ENCODE results near the gene PLAC1. TPM values are rescaled to one million over a fixed set of nuclear protein-coding genes. Genes with fewer than 3 reads are reported as not detected.

PLAC1 gene
- polyA plus RNA-seq, 1 experiment = 0.43 TPM

- CTCF ChIA-PET = interaction anchor here (1.0 to 2.2 kb wide), 3 partner anchors 37 to 125 kb away, joined by 3 to 6 read pairs (median 4); no protein-coding TSS in a partner anchor
These were observed 29.6 kb downstream of the PLAC1 start for GRCh38 chrX:134628663-134629062.

DNA sequence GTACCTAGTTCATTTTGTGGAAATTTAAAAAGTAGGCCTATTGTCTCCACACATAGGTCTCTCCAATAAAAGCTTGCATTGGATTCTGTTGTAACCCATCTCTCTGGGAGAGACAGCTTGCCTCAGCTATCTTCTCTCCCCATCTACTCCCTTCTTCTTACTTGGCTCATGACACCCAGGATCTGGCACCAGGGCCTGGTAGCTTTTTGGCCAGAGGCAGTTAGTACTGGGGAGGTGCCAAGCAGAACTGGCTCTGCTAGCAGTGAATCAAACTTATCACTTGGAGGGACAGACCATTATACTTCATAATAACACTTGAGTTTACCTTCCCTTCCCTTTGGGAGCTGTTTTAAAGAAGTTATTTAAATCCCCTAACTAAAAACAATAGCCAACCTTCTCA lies 31.8 kb downstream of the PLAC1 start:
- Histone ChIP-seq H3K27me3 (ENCODE audit: control insufficient read depth, insufficient read depth, low read length) (no peaks in the 10 kb centered on the region), H3K4me3 (ENCODE audit: low read depth, low read length) (no peak overlapping the region), H3K36me3 (ENCODE audit: control insufficient read depth, insufficient read depth, low read length) (no peaks in the 10 kb centered on the region)
- DNase-seq (ENCODE audit: low read depth) = no peak
- no peak for TF ChIP-seq CTCF (IDR thresholded peaks at IDR 0.05; ENCODE audit: insufficient read depth, low read depth, low read length)
- POLR2A ChIA-PET = no interaction called here
- CTCF ChIA-PET = interaction anchor here (0.5 kb wide), 1 partner anchor 16 kb away, joined by 3 read pairs; no protein-coding TSS in a partner anchor

More at GRCh38 chrX:134628663-134629062, 29.6 kb downstream of the PLAC1 start:
- H3K36me3 ChIP-seq (ENCODE audit: control insufficient read depth, insufficient read depth, low read length) = no peaks in the 10 kb centered on the region
- DNase-seq (ENCODE audit: low read depth) = no peak
- no peak overlapping the region for H3K4me3 ChIP-seq (ENCODE audit: low read depth, low read length)
- POLR2A ChIA-PET = no interaction called here
- no peaks in the 10 kb centered on the region for H3K27me3 ChIP-seq (ENCODE audit: control insufficient read depth, insufficient read depth, low read length)
- TF ChIP-seq CTCF (IDR thresholded peaks at IDR 0.05; ENCODE audit: insufficient read depth, low read depth, low read length) = no peak

DNA sequence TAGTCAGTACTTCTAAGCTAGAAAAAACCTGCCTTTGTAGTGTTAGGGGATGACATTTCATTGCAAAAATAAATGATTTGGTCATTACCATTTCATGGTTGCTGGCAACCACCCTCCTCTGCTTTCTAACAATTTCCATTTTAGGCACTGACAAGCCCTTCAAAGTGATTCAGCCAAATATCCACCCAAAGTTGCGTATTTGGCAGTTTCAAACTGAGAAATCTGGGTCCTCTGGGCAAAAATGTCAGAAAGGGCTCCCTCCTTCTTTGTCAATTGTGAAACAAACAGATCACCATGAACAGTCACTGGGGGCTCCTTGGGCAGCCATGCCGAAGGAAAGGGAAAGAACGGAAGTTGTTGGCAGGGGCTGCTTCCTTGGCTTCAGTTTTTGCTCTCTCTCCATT lies 33.0 kb downstream of the PLAC1 start:
- POLR2A ChIA-PET = no interaction called here
- no peak for DNase-seq (ENCODE audit: low read depth)

GRCh38 chrX:134624046-134624430 lies 34.2 kb downstream of the PLAC1 start:
- Histone ChIP-seq H3K4me3 (ENCODE audit: low read depth, low read length) (no peak overlapping the region), H3K36me3 (ENCODE audit: control insufficient read depth, insufficient read depth, low read length) (no peaks in the 10 kb centered on the region), H3K27me3 (ENCODE audit: control insufficient read depth, insufficient read depth, low read length) (no peaks in the 10 kb centered on the region)
- no peak for TF ChIP-seq CTCF (IDR thresholded peaks at IDR 0.05; ENCODE audit: insufficient read depth, low read depth, low read length)
- DNase-seq (ENCODE audit: low read depth) = no peak
- ChIA-PET CTCF (interaction anchor here (0.5 kb wide), 1 partner anchor 109 kb away, joined by 3 read pairs; no protein-coding TSS in a partner anchor), POLR2A (no interaction called here)

More for the DNA sequence above, 33.0 kb downstream of the PLAC1 start:
- CTCF ChIA-PET = no interaction called here
- no peak for TF ChIP-seq CTCF (IDR thresholded peaks at IDR 0.05; ENCODE audit: insufficient read depth, low read depth, low read length)
- Histone ChIP-seq H3K27me3 (ENCODE audit: control insufficient read depth, insufficient read depth, low read length) (no peaks in the 10 kb centered on the region), H3K4me3 (ENCODE audit: low read depth, low read length) (no peak overlapping the region), H3K36me3 (ENCODE audit: control insufficient read depth, insufficient read depth, low read length) (no peaks in the 10 kb centered on the region)

DNA sequence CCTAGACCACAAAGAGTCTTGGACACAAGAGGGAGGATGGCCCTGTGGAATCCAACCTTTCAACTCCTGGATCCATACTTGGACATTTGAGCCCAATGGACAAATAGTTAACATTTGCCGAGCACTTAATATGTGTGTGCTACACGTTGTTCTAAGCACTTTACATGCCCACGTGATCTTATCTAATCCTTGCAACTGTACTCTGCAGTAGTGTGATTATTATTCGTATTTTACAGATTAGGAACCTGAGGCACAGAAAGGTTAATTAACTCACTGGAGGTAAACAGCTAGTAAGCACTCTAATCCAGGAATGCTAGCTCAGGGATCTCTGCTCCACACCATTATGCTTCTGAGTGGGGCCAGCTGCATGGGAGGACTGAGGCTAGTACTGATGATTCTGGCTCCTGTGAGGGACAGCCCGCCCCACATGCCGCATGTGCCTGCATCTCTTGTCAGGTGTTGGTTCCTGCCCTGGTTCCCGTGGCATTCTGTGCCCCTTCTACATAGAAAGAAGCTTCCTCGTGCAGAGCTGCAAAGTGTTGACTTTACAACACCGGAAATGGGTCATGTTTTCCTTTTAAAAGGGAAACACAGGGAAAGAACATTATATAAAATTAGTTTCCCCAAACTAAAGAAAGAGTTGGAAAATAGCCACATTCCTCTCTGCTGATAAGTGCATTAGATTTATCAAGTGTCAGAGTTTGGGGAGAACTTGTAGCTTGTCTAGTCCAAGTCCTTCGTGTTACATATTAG lies 34.8 kb downstream of the PLAC1 start:
- DNase-seq (ENCODE audit: low read depth) = no peak
- Histone ChIP-seq H3K36me3 (ENCODE audit: control insufficient read depth, insufficient read depth, low read length) (no peaks in the 10 kb centered on the region), H3K4me3 (ENCODE audit: low read depth, low read length) (no peak overlapping the region), H3K27me3 (ENCODE audit: control insufficient read depth, insufficient read depth, low read length) (no peaks in the 10 kb centered on the region)
- ChIA-PET CTCF (interaction anchor here (1.2 kb wide), 1 partner anchor 16 kb away, joined by 3 read pairs; no protein-coding TSS in a partner anchor), POLR2A (no interaction called here)
- no peak for TF ChIP-seq CTCF (IDR thresholded peaks at IDR 0.05; ENCODE audit: insufficient read depth, low read depth, low read length)
